C4-2B (cell line): ENCODE results near the gene PNPLA8.

ENCODE experiments used
- ZFX ChIP-seq: fragments of 450-650 bp; IDR thresholded peaks from 2 replicates; pipeline ENCODE4 v1.6.1; 2017
- TF ChIP-seq, protein P1 (sequence below): fragments of 450-650 bp; conservative IDR thresholded peaks from 2 replicates; pipeline ENCODE4 v1.5.1; 2017; ENCODE audit warnings: mild to moderate bottlenecking

DNA sequence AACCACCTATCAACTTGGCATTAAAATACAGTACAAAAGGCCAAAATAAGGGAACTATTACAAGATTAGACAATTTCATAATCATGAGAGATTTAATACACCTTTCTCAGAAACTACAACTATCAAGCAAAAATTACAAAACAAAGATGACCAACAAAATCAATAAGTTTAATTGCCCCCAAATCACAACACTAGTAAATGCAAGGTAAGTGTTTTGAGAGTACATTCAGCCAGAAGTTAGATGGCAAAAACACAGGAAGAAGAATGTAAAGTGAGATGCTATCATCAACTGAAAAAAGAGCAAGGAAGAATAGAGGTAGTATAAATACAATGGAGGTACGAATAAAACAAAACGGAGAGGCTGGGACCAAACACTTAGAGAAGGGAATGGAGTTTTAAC lies 3.2 kb downstream of the PNPLA8 start:
- TF ChIP-seq, protein P1, sequence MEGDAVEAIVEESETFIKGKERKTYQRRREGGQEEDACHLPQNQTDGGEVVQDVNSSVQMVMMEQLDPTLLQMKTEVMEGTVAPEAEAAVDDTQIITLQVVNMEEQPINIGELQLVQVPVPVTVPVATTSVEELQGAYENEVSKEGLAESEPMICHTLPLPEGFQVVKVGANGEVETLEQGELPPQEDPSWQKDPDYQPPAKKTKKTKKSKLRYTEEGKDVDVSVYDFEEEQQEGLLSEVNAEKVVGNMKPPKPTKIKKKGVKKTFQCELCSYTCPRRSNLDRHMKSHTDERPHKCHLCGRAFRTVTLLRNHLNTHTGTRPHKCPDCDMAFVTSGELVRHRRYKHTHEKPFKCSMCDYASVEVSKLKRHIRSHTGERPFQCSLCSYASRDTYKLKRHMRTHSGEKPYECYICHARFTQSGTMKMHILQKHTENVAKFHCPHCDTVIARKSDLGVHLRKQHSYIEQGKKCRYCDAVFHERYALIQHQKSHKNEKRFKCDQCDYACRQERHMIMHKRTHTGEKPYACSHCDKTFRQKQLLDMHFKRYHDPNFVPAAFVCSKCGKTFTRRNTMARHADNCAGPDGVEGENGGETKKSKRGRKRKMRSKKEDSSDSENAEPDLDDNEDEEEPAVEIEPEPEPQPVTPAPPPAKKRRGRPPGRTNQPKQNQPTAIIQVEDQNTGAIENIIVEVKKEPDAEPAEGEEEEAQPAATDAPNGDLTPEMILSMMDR = no peak
- no peak for TF ChIP-seq ZFX
